ENCODE measurements around the gene HFE. TPM values are rescaled to one million over a fixed set of nuclear protein-coding genes. Genes with fewer than 3 reads are reported as not detected.

The HFE gene, protein sequence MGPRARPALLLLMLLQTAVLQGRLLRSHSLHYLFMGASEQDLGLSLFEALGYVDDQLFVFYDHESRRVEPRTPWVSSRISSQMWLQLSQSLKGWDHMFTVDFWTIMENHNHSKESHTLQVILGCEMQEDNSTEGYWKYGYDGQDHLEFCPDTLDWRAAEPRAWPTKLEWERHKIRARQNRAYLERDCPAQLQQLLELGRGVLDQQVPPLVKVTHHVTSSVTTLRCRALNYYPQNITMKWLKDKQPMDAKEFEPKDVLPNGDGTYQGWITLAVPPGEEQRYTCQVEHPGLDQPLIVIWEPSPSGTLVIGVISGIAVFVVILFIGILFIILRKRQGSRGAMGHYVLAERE
- total RNA-seq (2022) (2.8 and 5.2 TPM in 2 replicates), Bru-seq, nascent RNA (percentile 40 among the genes with signal in this experiment), BruChase-seq, experiment 1, labeled RNA remaining after a 6-hour chase (percentile 50 among the genes with signal in this experiment), BruChase-seq, experiment 2, labeled RNA remaining after a 2-hour chase (percentile 43 among the genes with signal in this experiment)
- long read RNA-seq, full-length matches to known transcripts = 2 of 6 reads
- long read RNA-seq, partial matches to known transcripts = 1 of 6 reads
- long read RNA-seq, other reads (novel, unspliced or antisense) = 3 of 6 reads

DNA sequence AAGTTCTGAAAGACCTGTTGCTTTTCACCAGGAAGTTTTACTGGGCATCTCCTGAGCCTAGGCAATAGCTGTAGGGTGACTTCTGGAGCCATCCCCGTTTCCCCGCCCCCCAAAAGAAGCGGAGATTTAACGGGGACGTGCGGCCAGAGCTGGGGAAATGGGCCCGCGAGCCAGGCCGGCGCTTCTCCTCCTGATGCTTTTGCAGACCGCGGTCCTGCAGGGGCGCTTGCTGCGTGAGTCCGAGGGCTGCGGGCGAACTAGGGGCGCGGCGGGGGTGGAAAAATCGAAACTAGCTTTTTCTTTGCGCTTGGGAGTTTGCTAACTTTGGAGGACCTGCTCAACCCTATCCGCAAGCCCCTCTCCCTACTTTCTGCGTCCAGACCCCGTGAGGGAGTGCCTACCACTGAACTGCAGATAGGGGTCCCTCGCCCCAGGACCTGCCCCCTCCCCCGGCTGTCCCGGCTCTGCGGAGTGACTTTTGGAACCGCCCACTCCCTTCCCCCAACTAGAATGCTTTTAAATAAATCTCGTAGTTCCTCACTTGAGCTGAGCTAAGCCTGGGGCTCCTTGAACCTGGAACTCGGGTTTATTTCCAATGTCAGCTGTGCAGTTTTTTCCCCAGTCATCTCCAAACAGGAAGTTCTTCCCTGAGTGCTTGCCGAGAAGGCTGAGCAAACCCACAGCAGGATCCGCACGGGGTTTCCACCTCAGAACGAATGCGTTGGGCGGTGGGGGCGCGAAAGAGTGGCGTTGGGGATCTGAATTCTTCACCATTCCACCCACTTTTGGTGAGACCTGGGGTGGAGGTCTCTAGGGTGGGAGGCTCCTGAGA lies at the start of gene HFE:
HFE (plus strand) TSS at position 146 of the 832 bp plus-strand sequence; CDS start at position 158, 12 bp downstream.
- ChIA-PET CTCF (interaction anchor here (0.6 to 6.2 kb wide), 8 partner anchors 9 to 1724 kb away, joined by 3 to 81 read pairs (median 4); a partner anchor contains a TSS), POLR2A (interaction anchor here (0.5 to 4.9 kb wide), 25 partner anchors 10 to 1750 kb away, joined by 3 to 59 read pairs (median 5); partner anchors contain the start of gene TRIM38)
- Mint-ChIP-seq H3K27me3 (ENCODE audit: insufficient read depth, unreplicated experiment) (no peaks in the 10 kb centered on the region), H3K9me3 (ENCODE audit: unreplicated experiment) (no peaks in the 10 kb centered on the region), H3K36me3 (ENCODE audit: insufficient read depth, unreplicated experiment) (peaks cover 7% of the 10 kb centered on the region), H3K4me1 (ENCODE audit: insufficient read depth, unreplicated experiment) (peaks cover 10% of the 10 kb centered on the region), H3K27ac (ENCODE audit: low read depth, unreplicated experiment) (peak within 1 kb of the TSS; percentile 92), H3K4me3 (ENCODE audit: unreplicated experiment) (peak within 1 kb of the TSS; percentile 88)
- intact Hi-C loops (cut with micrococcal nuclease) = no loop called here
- no TSS peak for BruUV-seq (replicated peaks)
- DNase-seq (ENCODE audit: unreplicated experiment) = peak; percentile 53
- TF ChIP-seq, protein P1, sequence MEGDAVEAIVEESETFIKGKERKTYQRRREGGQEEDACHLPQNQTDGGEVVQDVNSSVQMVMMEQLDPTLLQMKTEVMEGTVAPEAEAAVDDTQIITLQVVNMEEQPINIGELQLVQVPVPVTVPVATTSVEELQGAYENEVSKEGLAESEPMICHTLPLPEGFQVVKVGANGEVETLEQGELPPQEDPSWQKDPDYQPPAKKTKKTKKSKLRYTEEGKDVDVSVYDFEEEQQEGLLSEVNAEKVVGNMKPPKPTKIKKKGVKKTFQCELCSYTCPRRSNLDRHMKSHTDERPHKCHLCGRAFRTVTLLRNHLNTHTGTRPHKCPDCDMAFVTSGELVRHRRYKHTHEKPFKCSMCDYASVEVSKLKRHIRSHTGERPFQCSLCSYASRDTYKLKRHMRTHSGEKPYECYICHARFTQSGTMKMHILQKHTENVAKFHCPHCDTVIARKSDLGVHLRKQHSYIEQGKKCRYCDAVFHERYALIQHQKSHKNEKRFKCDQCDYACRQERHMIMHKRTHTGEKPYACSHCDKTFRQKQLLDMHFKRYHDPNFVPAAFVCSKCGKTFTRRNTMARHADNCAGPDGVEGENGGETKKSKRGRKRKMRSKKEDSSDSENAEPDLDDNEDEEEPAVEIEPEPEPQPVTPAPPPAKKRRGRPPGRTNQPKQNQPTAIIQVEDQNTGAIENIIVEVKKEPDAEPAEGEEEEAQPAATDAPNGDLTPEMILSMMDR (IDR thresholded peaks at IDR 0.05; ENCODE audit: unreplicated experiment) = no peak

DNA sequence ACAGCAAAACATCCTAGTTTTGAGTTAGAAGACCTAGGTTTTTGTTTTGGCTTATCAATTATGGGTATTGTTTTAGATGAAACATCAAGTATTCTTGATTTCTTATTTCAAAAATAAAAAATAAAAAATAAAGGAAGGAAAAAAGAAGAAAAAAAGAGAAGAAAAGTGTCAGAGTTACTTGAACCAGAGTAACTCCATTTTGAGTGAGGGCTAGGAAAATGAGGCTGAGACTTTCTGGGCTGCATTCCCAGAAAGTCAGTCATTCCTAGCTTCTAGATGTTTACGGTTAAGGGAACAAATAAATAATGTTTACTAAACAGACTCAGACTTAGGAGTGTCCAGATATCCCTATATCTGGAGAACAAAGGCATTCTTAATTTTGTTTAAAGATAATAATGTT lies 45.3 kb upstream of the HFE start:
- no peaks in the 10 kb centered on the region for H3K9me3 Mint-ChIP-seq (ENCODE audit: unreplicated experiment)
- TF ChIP-seq, protein P1 (IDR thresholded peaks at IDR 0.05; ENCODE audit: unreplicated experiment) = no peak
- POLR2A ChIA-PET = interaction anchor here (0.6 to 19.2 kb wide), 4 partner anchors 11 to 209 kb away, joined by 3 to 1354 read pairs (median 32); a partner anchor contains a TSS
- H3K27ac Mint-ChIP-seq (ENCODE audit: low read depth, unreplicated experiment) = no peak overlapping the region
- H3K4me3 Mint-ChIP-seq (ENCODE audit: unreplicated experiment) = no peak overlapping the region
- BruUV-seq (replicated peaks) = no TSS peak
- intact Hi-C loops (cut with micrococcal nuclease) = no loop called here
- H3K36me3 Mint-ChIP-seq (ENCODE audit: insufficient read depth, unreplicated experiment) = peaks cover 16% of the 10 kb centered on the region
- H3K4me1 Mint-ChIP-seq (ENCODE audit: insufficient read depth, unreplicated experiment) = peaks cover 16% of the 10 kb centered on the region
- no peak for DNase-seq (ENCODE audit: unreplicated experiment)
- H3K27me3 Mint-ChIP-seq (ENCODE audit: insufficient read depth, unreplicated experiment) = no peaks in the 10 kb centered on the region
- CTCF ChIA-PET = interaction anchor here (2.7 kb wide), 1 partner anchor 10 kb away, joined by 16 read pairs; a partner anchor contains a TSS

DNA sequence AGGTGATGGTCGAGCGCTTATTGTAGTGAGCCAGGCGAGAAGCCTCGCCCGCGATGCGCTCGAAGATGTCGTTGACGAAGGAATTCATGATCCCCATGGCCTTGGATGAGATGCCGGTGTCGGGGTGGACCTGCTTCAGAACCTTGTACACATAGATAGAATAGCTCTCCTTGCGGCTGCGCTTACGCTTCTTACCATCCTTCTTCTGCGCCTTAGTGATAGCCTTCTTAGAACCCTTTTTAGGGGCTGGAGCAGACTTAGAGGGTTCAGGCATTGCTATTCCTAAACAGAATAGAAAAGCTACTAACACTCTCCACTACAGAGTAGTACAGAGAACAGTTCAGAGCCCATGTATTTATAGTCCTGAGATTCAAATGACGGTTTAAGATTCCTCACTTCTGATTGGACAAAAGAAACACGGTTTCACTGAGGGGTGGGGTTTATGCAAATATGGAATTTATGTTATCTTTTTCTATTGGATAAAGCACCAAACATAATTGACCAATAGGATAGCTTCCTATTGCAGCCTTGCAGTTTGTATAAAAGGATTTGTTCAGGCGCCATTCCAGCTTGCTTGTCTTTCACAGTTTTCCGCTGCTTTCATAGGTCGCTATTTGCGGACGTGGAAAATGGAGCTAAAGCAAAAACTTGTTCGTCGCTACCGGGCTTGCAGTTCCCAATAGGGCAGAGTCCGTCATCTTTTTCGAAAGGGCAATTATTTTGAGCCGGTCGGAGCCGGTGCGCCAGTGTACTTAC lies 43.7 kb upstream of the HFE start:
- peak overlapping the region; percentile 82 for H3K27ac Mint-ChIP-seq (ENCODE audit: low read depth, unreplicated experiment)
- no peaks in the 10 kb centered on the region for H3K9me3 Mint-ChIP-seq (ENCODE audit: unreplicated experiment)

More for the DNA sequence above, 43.7 kb upstream of the HFE start:
- Mint-ChIP-seq H3K4me3 (ENCODE audit: unreplicated experiment) (peak overlapping the region; percentile 80), H3K36me3 (ENCODE audit: insufficient read depth, unreplicated experiment) (peaks cover 21% of the 10 kb centered on the region), H3K4me1 (ENCODE audit: insufficient read depth, unreplicated experiment) (peaks cover 16% of the 10 kb centered on the region), H3K27me3 (ENCODE audit: insufficient read depth, unreplicated experiment) (no peaks in the 10 kb centered on the region)
- TF ChIP-seq, protein P1 (IDR thresholded peaks at IDR 0.05; ENCODE audit: unreplicated experiment) = no peak
- TSS peak; percentile 98 for BruUV-seq (replicated peaks)
- POLR2A ChIA-PET = interaction anchor here (0.6 to 19.2 kb wide), 42 partner anchors 10 to 1850 kb away, joined by 3 to 1354 read pairs (median 8); partner anchors contain the start of gene HFE
- peak; percentile 91 for DNase-seq (ENCODE audit: unreplicated experiment)
- CTCF ChIA-PET = interaction anchor here (0.5 to 6.7 kb wide), 10 partner anchors 10 to 59 kb away, joined by 3 to 70 read pairs (median 3); a partner anchor contains a TSS
- intact Hi-C loops (cut with micrococcal nuclease) = loop anchor here (1.0 kb wide), 1 partner anchor 10 kb away; a partner anchor contains a TSS

Measured in MCF 10A (cell line).